Stimulated activated CD4-positive, alpha-beta T cell treated with anti-CD3 and anti-CD28 coated beads, TNF-alpha, amount 100 ng/mL, for 48 hours (primary cell): ENCODE data around the gene AFF1.
"Not testable (repeated sequence)": the region's sequence is repeated elsewhere in the genome, so short reads cannot be mapped to it uniquely, and the experiment has no call there.

Experiments
- DNase-seq, 3 donors: peaks; one replicate each; pipeline ENCODE4 v3.0.0-alpha.2; 2020; ENCODE audit warnings: low read depth in 3 of 3

The AFF1 gene

DNA sequence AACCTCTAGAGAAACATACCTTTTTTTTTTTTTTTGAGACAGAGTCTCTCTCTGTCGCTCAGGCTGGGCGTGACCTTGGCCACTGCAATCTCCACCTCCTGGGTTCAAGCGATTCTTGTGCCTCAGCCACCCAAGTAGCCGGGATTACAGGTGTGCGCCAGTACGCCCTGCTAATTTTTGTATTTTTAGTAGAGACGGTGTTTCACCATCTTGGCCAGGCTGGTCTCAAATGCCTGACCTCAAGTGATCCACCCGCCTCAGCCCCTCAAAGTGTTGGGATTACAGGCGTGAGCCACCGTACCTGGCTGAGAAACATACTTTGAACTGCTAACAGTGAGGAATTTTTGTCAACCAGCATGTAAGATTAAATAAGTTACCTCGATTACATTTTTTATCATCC lies 150.9 kb downstream of the AFF1 start:
- DNase-seq = not testable (repeated sequence)

DNA sequence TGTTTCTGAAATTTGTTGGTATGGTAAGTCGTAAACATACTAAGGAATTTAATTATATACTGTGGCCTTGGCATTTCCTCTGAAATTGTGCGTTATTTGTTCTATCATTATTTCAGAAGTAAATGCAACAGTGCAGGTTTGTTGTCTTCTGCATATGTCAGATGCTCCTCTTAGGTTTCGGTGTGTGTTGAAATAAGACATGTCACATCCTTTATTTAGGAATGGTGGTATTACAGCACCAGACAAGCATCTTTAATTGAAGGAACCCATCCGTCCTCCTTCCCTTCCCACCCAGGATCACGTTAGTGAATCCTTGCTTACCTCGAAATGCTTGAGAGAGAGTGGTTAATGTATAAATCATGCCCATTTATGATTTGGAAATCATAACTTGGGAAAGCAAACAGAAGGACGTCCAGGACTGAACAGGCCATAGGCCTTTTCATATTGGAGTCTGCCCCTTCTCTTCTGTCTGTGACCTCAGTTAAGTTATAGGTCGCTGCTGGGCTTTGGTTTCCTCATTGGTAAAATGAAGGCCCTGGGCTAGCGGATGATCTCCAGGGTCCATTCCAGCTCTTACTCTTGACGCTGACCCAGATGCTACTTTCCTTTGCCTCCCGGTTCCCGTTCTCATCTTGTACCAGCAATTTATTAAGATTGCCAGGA lies 151.5 kb downstream of the AFF1 start:
- DNase-seq = no peak

DNA sequence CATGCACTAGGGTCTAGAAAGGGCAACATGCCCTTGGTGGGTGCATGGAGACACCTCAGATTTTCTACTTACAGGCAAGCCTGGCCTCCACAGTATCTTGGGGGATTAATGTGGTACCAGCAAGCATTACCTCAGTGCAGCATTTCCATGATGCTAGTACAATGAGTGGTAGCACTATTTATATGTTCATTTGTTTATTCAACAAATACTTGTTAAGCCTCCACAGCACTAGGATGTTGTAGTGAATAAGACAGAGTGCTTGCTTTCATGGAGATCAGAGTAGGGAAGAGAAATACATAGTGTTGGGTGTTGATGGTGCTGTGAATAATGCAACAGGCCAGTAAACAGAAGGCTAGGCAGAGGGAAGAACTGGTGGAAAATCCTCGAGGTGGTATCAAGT lies 152.2 kb downstream of the AFF1 start:
- DNase-seq = no peak

DNA sequence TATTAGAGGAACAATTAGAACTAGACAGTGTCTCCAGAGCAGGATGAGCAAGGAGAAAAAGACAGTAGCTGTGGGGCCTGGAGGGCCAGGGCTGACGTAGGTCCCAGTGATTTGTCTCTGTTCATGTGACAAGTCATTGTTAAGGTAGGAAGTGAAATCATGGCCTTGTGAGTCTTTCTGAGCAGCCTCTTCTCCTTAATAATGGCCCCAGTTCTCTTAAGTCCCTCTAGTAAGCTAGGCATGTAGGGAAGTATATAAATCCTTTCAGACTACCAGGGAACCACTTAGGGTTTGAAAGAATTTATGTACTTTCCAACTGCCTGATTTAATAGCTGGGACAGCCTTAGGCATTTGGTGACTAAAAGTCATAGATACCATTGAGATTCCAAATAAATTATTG lies 152.6 kb downstream of the AFF1 start:
- no peak for DNase-seq

GRCh38 chr4:87088186-87088585 lies 153.4 kb downstream of the AFF1 start:
- DNase-seq = no peak

DNA sequence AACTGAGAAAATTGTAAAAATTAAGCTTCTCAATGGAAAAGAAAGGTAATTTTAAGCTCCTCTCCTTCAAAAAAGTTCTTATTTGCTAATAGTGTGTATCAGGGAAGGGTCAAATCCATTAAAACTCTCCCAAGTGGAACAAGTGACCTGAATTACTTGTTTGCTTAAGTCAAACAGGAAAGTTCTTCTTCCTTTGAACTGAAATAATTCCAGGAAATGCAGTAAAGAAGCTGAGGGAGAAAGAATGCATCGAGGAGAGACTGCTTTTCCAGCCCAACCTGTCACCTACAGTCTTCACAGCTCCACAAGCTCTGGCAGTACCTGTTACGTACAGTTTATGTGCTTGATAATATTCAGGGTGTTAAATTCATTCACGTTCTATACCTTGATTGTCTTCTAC lies 154.6 kb downstream of the AFF1 start:
- DNase-seq = no peak

- no peak for DNase-seq
Observed at GRCh38 chr4:87090305-87090704, 155.5 kb downstream of the AFF1 start.

DNA sequence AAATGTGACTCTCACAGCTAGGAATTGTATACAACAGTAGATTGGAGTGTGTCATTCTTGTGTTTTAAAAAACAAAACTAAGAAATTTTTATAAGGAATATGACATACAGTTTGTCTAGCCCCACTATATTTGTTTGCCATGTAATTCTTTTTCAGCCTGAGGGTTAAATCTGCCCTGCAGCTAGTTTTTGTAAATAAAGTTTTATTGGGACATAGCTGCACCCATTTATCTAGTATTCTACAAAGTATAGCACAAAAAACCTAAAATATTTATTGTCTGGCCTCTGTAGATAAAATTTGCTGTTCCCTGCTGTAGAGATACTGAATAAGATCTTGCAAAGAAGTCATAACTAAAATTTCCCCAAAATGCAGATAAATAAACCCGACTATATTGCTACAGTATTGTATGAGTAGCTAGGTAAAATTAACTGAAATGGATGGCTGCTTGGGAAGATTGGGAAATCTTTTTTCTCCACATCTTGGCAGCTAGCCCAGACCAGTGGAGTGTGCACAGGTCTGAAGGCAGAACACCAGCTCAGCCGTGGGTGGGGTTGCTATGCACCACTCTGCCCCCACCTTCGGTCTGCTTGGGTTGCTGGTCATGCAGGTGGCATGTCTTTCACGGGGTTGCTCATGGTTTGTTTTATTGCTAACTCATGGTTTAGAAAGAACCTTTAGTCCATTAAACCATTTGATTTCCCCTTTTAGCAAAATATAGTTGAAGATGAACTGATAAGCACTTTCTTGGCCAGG lies 157.8 kb downstream of the AFF1 start:
- DNase-seq = no peak

DNA sequence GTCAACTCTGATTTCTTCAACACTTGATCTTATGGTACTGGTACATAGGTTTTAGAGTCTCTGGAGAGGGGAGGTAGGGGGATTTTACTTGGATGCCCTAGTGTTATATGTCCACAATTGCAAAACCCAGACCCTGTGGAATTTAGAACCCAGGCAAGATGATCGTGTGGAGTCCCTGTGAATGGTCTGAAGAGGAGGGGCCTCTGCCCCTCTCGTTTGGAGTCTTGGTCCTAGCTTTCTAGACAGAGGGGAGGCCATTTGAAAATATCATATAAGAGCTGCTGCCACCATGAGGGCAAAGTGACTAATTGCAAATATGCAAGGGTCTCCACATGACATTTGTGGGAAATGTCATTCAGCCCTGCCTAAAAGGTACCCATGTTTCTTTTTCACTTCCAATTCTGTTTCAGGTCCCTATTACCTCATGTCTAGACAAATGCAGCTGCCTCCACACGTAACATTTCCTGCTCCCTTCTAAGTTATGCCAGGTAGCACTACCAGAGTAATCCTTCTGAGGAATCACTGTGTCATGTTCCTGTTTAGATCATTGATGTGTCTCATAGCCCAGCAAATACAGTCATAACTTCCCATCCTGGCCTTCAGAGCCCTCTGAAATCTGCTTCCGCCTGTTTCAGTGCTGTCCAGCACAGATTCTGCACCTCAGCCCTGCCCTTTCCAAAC lies 158.8 kb downstream of the AFF1 start:
- DNase-seq = peak in 2 of 3 donors; percentile 17 to 36

DNA sequence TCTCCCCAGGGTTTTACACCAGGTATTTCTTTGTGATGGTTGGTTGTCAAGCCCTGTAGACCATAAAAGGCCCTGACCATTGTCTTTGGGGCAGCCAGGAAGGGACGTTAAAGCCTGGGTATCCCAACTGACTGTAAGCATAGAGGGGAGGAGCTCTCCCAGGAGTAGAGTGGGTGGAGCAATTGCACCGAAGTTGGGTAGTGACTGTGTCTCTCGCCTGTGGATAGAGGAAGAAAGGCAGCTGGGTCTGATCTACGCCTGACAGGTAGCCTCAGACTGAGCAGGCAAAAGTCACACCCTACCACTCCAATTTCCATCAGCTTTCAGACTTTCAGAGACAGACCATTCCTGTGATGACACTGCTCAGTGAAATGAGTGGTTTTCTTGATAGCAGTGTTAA lies 162.3 kb downstream of the AFF1 start:
- no peak for DNase-seq

GRCh38 chr4:87100168-87100567 lies 165.4 kb downstream of the AFF1 start:
- no peak for DNase-seq

GRCh38 chr4:87101543-87102199 lies 166.9 kb downstream of the AFF1 start:
- no peak for DNase-seq

GRCh38 chr4:87103086-87103485 lies 168.3 kb downstream of the AFF1 start:
- no peak for DNase-seq

- DNase-seq = no peak
Observed at GRCh38 chr4:87103691-87104187, 168.9 kb downstream of the AFF1 start.

DNA sequence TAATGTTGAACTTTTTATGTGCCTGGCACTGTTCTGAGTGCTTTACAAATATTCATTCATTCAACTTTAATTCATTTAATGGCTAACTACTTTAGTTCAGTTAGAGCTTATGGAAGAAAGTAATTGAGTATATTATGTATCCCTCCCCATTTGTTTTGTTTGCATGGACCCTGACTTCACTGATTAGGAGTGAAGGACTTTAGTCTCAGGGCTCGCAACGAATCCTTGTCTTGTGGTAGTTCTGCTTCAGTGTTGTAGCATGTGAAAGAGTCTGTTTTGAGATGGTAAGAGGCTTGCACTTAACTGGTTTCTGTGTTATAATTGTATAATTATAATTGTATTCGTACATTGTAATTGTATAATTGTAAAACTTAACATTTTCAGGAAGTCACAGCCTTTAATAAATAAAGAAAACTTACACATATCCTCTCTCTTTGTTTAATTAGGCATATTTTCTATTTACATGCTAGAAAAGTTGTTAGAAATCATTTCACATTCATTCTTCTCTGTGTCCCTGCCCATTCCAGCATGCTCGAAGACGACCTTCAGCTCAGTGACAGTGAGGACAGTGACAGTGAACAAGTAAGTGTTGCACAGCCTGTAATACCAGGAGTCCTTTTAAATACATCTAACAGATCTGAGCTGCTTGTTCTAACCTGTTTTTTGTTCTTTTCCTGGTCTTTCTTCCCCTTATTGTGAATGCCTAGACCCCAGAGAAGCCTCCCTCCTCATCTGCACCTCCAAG lies 170.5 kb downstream of the AFF1 start:
- DNase-seq = no peak

- no peak for DNase-seq
Observed at GRCh38 chr4:87108142-87108546, 173.3 kb downstream of the AFF1 start.

- DNase-seq = no peak
Observed at GRCh38 chr4:87109121-87109520, 174.3 kb downstream of the AFF1 start.

DNA sequence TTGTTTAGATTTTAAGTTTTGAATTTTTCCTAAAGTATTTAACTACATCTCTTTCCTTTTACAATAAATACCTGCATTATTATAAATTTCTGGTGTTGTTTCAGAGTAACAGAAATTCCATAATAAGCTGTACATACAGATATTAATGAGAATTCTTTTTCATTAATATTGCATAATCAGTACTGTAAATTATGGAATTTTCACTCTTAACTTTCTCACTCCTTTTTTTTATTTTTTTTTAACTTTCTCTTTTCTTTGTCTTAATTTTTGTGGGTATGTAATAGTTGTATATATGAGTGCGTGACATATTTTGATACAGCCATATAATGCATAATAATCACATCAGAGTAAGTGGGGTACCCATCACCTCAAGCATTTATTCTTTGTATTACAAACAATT lies 175.1 kb downstream of the AFF1 start:
- DNase-seq = no peak

- no peak for DNase-seq
Observed at GRCh38 chr4:87112063-87112462, 177.3 kb downstream of the AFF1 start.

DNA sequence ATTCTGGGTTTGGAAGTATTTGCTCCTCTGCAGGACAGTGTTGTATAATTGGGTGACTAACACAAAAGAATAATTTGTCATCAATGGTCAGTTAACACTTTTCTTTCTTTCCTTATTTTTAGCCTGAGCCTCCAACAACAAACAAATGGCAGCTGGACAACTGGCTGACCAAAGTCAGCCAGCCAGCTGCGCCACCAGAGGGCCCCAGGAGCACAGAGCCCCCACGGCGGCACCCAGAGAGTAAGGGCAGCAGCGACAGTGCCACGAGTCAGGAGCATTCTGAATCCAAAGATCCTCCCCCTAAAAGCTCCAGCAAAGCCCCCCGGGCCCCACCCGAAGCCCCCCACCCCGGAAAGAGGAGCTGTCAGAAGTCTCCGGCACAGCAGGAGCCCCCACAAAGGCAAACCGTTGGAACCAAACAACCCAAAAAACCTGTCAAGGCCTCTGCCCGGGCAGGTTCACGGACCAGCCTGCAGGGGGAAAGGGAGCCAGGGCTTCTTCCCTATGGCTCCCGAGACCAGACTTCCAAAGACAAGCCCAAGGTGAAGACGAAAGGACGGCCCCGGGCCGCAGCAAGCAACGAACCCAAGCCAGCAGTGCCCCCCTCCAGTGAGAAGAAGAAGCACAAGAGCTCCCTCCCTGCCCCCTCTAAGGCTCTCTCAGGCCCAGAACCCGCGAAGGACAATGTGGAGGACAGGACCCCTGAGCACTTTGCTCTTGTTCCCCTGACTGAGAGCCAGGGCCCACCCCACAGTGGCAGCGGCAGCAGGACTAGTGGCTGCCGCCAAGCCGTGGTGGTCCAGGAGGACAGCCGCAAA lies 179.6 kb downstream of the AFF1 start:
- no peak for DNase-seq

DNA sequence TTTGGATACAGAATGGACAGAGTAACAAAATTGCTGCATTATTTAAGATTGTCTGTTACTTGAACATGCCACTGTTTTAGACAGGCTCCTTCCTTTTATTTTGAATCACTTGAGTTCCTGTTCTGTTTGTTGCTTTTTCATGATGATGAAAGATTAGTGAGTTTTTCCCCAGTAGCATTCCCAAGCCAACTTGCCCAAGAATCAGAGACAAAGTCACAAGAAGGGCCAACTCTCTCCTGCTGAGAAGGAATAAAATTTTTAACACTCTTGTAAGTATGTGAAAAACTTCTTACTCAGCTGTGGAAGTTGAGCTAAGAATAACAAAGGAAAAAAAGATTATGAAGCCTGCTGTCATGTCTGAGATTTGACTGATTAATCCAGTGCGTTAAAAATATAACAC lies 181.4 kb downstream of the AFF1 start:
- DNase-seq = no peak
